Activated T-helper 9 cell treated with anti-CD3 and anti-CD28 coated beads, Interleukin-2, amount 50 U/mL, for 16 hours (primary cell): ENCODE results near the gene TTC1.

Experiments used
- DNase-seq: peaks from one replicate; pipeline ENCODE4 v3.0.0-alpha.2; 2020; ENCODE audit warnings: low read depth

The TTC1 gene

DNA sequence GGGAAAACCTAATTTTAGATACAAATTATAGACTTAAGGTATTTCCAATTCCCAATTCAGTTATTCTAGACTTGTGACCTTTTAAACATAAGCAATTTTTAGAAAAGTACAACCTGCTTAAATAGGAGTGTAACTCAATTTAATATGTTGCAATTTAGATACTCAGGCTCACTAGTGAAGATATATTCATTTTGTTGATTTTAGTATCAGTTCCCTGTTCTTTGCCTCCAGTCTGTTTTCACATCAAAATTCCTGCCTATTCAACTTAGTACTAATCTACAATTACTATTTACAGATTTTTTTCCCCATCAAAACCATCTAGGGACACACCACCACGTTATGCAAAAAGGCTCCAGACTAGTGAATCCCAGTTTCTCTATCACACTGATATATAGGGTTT, 79.9 kb downstream of the TTC1 start:
- DNase-seq = no peak

GRCh38 chr5:160089531-160089930, 80.6 kb downstream of the TTC1 start:
- DNase-seq = no peak

- no peak for DNase-seq
Measured at GRCh38 chr5:160090059-160090458, 81.1 kb downstream of the TTC1 start.

DNA sequence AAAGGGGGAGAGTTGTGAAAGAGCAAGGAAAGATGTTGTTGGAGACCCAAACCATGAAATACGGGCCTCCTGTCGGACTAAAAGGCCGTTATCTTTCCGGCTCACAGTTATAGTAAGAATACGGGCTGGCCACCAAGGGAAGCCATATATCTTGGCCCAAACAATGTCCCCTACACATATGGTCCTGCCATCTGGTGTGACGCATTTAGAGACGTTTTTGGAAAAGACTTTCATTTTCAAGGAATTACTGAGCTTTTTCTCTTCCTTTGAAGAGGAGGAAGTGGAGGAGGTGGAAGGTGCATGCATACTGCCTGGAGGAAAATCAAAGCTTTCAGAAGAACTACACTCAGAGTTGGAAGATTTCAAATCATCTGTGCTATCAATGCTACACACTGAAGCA, 83.6 kb downstream of the TTC1 start:
- DNase-seq = no peak

DNA sequence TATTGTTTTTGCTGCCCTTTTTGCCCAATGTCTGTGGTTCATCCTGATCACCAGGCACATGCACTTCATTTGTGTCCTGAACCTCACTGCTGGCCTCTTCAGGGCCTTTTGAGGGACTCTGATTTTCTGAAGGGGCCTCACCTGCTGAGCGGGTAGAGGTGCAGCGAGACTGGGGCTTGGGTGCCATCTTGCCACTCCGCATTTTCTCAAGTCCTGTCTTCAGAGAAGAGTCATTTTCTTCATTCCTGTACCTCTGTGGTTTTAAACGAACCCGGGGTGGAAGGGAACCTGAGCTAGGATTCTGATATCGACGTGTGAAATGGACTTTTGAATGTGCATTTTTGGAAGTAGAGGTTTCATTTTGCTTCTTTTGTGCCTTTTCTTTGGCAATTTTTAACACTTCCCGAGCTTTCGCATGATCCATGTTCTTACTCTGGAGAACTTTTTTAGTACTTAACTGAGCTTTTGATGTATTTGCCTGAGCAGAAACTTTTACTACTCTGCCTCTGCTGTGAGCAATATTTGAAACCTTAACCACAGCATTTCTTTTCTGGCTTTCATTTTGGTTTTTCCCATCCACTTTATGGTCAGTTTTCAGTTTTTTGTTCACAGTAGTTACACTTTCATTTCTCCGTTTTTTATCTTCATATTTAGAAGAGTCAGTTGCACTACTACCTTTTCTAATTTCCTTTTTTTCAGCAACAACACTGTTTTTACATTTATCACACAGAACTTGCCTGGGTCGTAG, 84.2 kb downstream of the TTC1 start:
- no peak for DNase-seq

GRCh38 chr5:160096178-160096577, 87.2 kb downstream of the TTC1 start:
- no peak for DNase-seq

DNA sequence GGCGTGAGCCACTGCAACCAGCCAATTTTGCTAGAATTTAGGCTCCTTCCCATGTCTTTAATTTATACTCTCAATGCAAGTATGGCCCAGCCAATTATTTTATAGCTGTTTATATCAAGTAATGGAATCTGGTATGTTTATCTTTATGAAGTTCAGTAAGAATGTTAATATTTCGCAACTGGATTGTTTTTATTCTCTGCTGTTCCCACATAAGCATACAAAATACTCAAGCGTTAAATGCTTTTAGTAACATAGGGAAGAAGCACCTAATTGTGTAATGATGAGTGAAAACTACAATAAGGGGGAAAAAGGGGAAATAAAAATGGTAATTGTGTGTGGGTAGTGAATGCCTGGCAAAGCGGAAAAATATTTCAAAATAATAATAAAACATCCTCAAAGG, 89.1 kb downstream of the TTC1 start:
- DNase-seq = no peak

- no peak for DNase-seq
Measured at GRCh38 chr5:160105686-160106360, 96.9 kb downstream of the TTC1 start.

- DNase-seq = no peak
Measured at GRCh38 chr5:160108124-160108523, 99.2 kb downstream of the TTC1 start.
